Activated CD4-positive, alpha-beta T cell treated with anti-CD3 and anti-CD28 coated beads, Interleukin-2, amount 50 U/mL, for 4 hours (primary cell): ENCODE data around the gene SYAP1.
"Not testable (repeated sequence)": the region's sequence is repeated elsewhere in the genome, so short reads cannot be mapped to it uniquely, and the experiment has no call there.

Source experiments
- DNase-seq, 2 experiments: peaks; one replicate each; pipeline ENCODE4 v3.0.0-alpha.2; 2020

Gene SYAP1

GRCh38 chrX:16726347-16726988 lies 7.1 kb downstream of the SYAP1 start:
- DNase-seq, result not testable (repeated sequence)

GRCh38 chrX:16727637-16728036 lies 8.2 kb downstream of the SYAP1 start:
- no peak for DNase-seq

GRCh38 chrX:16730450-16730849 lies 11.0 kb downstream of the SYAP1 start:
- DNase-seq, result no peak

- DNase-seq, result no peak
Observed at GRCh38 chrX:16733013-16733412, 13.6 kb downstream of the SYAP1 start.

GRCh38 chrX:16737024-16737423 lies 17.6 kb downstream of the SYAP1 start:
- DNase-seq, result no peak

- no peak for DNase-seq
Observed at GRCh38 chrX:16739574-16739973, 20.2 kb downstream of the SYAP1 start.

- DNase-seq, result no peak
Observed at GRCh38 chrX:16743604-16744325, 24.4 kb downstream of the SYAP1 start.

- no peak for DNase-seq
Observed at GRCh38 chrX:16745102-16745501, 25.7 kb downstream of the SYAP1 start.

- DNase-seq, result no peak
Observed at GRCh38 chrX:16745659-16746058, 26.2 kb downstream of the SYAP1 start.

- DNase-seq, result no peak
Observed at GRCh38 chrX:16748425-16748824, 29.0 kb downstream of the SYAP1 start.

- DNase-seq, result no peak
Observed at GRCh38 chrX:16750136-16750535, 30.7 kb downstream of the SYAP1 start.

- DNase-seq, result no peak
Observed at GRCh38 chrX:16754019-16754418, 34.6 kb downstream of the SYAP1 start.

GRCh38 chrX:16756724-16757123 lies 37.3 kb downstream of the SYAP1 start:
- DNase-seq, result no peak

GRCh38 chrX:16761500-16761899 lies 42.1 kb downstream of the SYAP1 start:
- not testable (repeated sequence) for DNase-seq

GRCh38 chrX:16762579-16762978 lies 43.2 kb downstream of the SYAP1 start:
- no peak for DNase-seq

- DNase-seq, result no peak
Observed at GRCh38 chrX:16765594-16765993, 46.2 kb downstream of the SYAP1 start.

GRCh38 chrX:16770970-16771482 lies 51.6 kb downstream of the SYAP1 start:
- DNase-seq, result no peak

- DNase-seq, result no peak
Observed at GRCh38 chrX:16771483-16772398, 52.3 kb downstream of the SYAP1 start.

- no peak for DNase-seq
Observed at GRCh38 chrX:16772460-16772859, 53.0 kb downstream of the SYAP1 start.

GRCh38 chrX:16774746-16775145 lies 55.3 kb downstream of the SYAP1 start:
- no peak for DNase-seq

GRCh38 chrX:16778545-16778944 lies 59.1 kb downstream of the SYAP1 start:
- no peak for DNase-seq

GRCh38 chrX:16778993-16779392 lies 59.6 kb downstream of the SYAP1 start:
- no peak for DNase-seq

GRCh38 chrX:16779815-16780214 lies 60.4 kb downstream of the SYAP1 start:
- not testable (repeated sequence) for DNase-seq
